HepG2 (cell line): ENCODE measurements around the gene BCAS3.

Experiments
- ATAD3A ChIP-seq: sonication (generic); formaldehyde crosslinking; IDR thresholded peaks from 2 replicates; pipeline ENCODE4 v1.4.0; 2020; ENCODE audit warnings: missing genetic modification reagents
- ATF1 ChIP-seq: IDR thresholded peaks from 2 replicates; pipeline ENCODE4 v1.6.1; 2016; ENCODE audit warnings: mild to moderate bottlenecking, control low read depth
- CEBPZ ChIP-seq: IDR thresholded peaks from 2 replicates; pipeline ENCODE4 v1.6.1; 2012; ENCODE audit warnings: low read length, improper control_type of control experiment
- CTCF ChIP-seq: sonication (generic); formaldehyde crosslinking; IDR thresholded peaks from 2 replicates; pipeline ENCODE4 v1.5.0; 2020; ENCODE audit warnings: mild to moderate bottlenecking, missing genetic modification reagents, moderate library complexity
- E2F5 ChIP-seq: sonication (generic); formaldehyde crosslinking; conservative IDR thresholded peaks from 2 replicates; pipeline ENCODE4 v1.4.0; 2020; ENCODE audit warnings: missing genetic modification reagents
- HMG20B ChIP-seq: conservative IDR thresholded peaks from 2 replicates; pipeline ENCODE4 v1.6.1; 2016; ENCODE audit warnings: missing genetic modification reagents, missing compliant biosample characterization
- MXD1 ChIP-seq: sonication (generic); formaldehyde crosslinking; IDR thresholded peaks from 2 replicates; pipeline ENCODE4 v1.4.0; 2020; ENCODE audit warnings: mild to moderate bottlenecking, missing genetic modification reagents
- RERE ChIP-seq: IDR thresholded peaks from 2 replicates; pipeline ENCODE4 v1.6.1; 2016; ENCODE audit warnings: low read depth, missing genetic modification reagents, missing compliant biosample characterization
- SP1 ChIP-seq, 2 experiments: fragments of 450-650 bp in 1 of 2; sonication (generic) in 1 of 2; formaldehyde crosslinking in 1 of 2; IDR thresholded peaks; 2 replicates each; pipeline versions ENCODE4 v1.4.0 to v1.6.1; 2016 to 2020; ENCODE audit warnings: missing genetic modification reagents in 1 of 2
- ZNF33B ChIP-seq: sonication (generic); formaldehyde crosslinking; IDR thresholded peaks from 2 replicates; pipeline ENCODE4 v1.5.1; 2020; ENCODE audit warnings: mild to moderate bottlenecking, missing genetic modification reagents

- TF ChIP-seq MXD1 (CRISPR knock-in tag) = no peak
- TF ChIP-seq E2F5 = no peak
- TF ChIP-seq ATAD3A (CRISPR knock-in tag) = no peak
- no peak for TF ChIP-seq CTCF
- no peak for TF ChIP-seq ZNF33B (CRISPR knock-in tag)
- TF ChIP-seq CEBPZ = no peak
- TF ChIP-seq SP1 (IDR thresholded peaks at IDR 0.05) = no peak
- TF ChIP-seq SP1 (CRISPR knock-in tag; IDR thresholded peaks at IDR 0.05) = no peak
- TF ChIP-seq RERE = no peak
- TF ChIP-seq HMG20B (CRISPR knock-in tag) = no peak
- TF ChIP-seq ATF1 (CRISPR knock-in tag) = no peak
Measured at GRCh38 chr17:60803059-60803458, 125.4 kb downstream of the BCAS3 start.
